Measurements from ENCODE around the gene CCDC157. TPM values are rescaled to one million over a fixed set of nuclear protein-coding genes. Genes with fewer than 3 reads are reported as not detected.
A peak's percentile ranks its signal among the peaks of the same experiment; 100 is the strongest.

Gene CCDC157
- total RNA-seq, 1 experiment from 2014 or later: 4.9 TPM

DNA sequence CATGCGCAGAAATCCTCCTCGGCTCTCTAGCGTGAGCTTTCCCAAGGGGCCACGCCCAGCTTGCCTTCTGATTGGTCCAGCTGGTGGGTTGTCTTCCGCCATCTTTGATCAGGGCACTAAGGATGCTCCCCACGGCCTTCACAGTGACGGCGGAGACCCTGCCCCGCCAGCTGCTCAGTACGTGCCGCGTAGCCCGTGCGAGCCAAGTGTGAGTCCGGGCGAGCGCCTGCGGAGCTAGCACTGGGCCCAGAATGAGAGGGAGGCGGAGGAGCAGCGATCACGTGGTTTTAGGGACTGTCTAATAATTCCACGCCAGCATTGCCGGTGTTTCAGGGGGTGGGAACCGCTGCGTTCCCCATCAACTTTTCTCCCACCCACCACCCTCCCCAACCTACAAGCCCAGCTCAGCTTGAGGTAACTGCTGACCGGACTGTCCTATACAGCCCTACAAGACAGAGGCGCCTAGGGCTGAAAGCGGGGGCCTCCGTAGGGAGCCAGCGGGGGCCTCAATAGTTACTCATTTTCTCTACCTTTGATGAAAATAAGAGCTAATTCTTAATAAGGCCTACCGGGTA lies 67.2 kb downstream of the CCDC157 start:
- CTCF ChIA-PET: interaction anchor here (0.6 to 4.3 kb wide), 13 partner anchors 11 to 136 kb away, joined by 3 to 29 read pairs (median 6); partner anchors contain the start of genes RNF215 and SEC14L2
- Mint-ChIP-seq H3K4me3 (ENCODE audit: unreplicated experiment) (peak overlapping the region; percentile 85), H3K4me1 (ENCODE audit: low read depth, unreplicated experiment) (peaks cover 35% of the 10 kb centered on the region), H3K36me3 (ENCODE audit: insufficient read depth, unreplicated experiment) (peaks cover 28% of the 10 kb centered on the region), H3K9me3 (ENCODE audit: unreplicated experiment) (no peaks in the 10 kb centered on the region), H3K27ac (ENCODE audit: unreplicated experiment) (peak overlapping the region; percentile 82), H3K27me3 (ENCODE audit: insufficient read depth, unreplicated experiment) (no peaks in the 10 kb centered on the region)
- peak; percentile 98 to 99 for DNase-seq
- no peaks in the 10 kb centered on the region for H3K9me3 ChIP-seq
- no TSS peak for BruUV-seq (replicated peaks)
- POLR2A ChIA-PET: interaction anchor here (0.5 to 2.1 kb wide), 11 partner anchors 10 to 1273 kb away, joined by 3 to 19 read pairs (median 6); partner anchors contain the start of genes CCDC157, PES1, RNF215 and SEC14L2
- peak overlapping the region; percentile 62 for H3K4me3 ChIP-seq (ENCODE audit: low read depth, low read length)
- peaks cover 41% of the 10 kb centered on the region for H3K4me1 ChIP-seq
- H3K27me3 ChIP-seq (replicated peaks; ENCODE audit: control insufficient read depth, insufficient read depth, low read length): no peaks in the 10 kb centered on the region
- H3K36me3 ChIP-seq (ENCODE audit: control insufficient read depth, insufficient read depth, low read length): peaks cover 1% of the 10 kb centered on the region; the same call in 1 of the 2 replicates
- intact Hi-C loops (cut with micrococcal nuclease; ENCODE audit: unreplicated experiment): loop anchor here (1.0 kb wide), 1 partner anchor 33 kb away; no protein-coding TSS in a partner anchor
- TF ChIP-seq, protein P1, sequence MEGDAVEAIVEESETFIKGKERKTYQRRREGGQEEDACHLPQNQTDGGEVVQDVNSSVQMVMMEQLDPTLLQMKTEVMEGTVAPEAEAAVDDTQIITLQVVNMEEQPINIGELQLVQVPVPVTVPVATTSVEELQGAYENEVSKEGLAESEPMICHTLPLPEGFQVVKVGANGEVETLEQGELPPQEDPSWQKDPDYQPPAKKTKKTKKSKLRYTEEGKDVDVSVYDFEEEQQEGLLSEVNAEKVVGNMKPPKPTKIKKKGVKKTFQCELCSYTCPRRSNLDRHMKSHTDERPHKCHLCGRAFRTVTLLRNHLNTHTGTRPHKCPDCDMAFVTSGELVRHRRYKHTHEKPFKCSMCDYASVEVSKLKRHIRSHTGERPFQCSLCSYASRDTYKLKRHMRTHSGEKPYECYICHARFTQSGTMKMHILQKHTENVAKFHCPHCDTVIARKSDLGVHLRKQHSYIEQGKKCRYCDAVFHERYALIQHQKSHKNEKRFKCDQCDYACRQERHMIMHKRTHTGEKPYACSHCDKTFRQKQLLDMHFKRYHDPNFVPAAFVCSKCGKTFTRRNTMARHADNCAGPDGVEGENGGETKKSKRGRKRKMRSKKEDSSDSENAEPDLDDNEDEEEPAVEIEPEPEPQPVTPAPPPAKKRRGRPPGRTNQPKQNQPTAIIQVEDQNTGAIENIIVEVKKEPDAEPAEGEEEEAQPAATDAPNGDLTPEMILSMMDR (IDR thresholded peaks at IDR 0.05; ENCODE audit: insufficient read depth in 1 of 2, low read depth in 1 of 2, low read length in 1 of 2, severe bottlenecking in 1 of 2, unreplicated experiment in 1 of 2): no peak

DNA sequence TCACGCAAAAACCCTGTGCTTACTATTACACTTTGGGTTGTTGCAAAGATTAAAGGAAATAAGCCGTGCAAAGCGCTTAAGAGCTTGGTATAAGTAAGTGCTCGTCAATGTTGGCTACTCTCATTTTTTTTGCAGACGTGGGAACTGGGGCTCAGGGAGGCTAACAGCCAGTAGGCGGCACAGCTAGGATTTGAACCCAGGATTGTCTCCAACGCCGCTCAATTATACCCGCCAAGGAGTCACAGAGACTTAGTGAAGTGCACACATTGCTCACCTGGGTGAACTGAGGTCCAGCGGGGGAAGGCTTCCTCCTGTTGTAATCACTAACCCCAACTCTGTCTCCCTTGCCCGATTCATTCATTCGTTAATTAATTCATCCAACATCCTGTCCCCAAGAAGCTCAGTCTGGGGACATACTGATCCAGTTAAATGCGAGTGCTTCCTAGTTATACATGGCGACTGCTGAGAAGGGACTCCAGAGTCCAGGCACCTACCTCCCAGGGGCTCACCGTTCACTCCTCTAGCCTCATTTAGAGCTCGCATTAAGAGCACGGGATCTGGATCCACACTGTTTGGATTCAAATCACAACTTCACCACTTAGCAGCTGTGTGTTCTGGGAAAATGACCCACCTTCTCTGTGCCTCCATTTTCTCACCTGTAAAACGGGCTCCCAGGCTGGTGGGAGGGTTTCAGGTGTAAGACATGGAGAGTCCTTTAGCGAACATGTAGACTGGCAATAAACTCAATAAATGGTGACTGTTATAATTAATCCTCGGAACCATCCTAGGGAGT lies 67.9 kb downstream of the CCDC157 start:
- POLR2A ChIA-PET: interaction anchor here (0.5 to 2.1 kb wide), 7 partner anchors 10 to 545 kb away, joined by 3 to 19 read pairs (median 6); partner anchors contain the start of genes CCDC157, RNF215, SEC14L2 and SF3A1
- H3K4me3 Mint-ChIP-seq (ENCODE audit: unreplicated experiment): peak overlapping the region; percentile 85
- H3K4me1 Mint-ChIP-seq (ENCODE audit: low read depth, unreplicated experiment): peaks cover 35% of the 10 kb centered on the region
- Histone ChIP-seq H3K4me3 (ENCODE audit: low read depth, low read length) (peak overlapping the region; percentile 62), H3K36me3 (ENCODE audit: control insufficient read depth, insufficient read depth, low read length) (peaks cover 1% of the 10 kb centered on the region; the same call in 1 of the 2 replicates), H3K4me1 (peaks cover 36% of the 10 kb centered on the region), H3K9me3 (no peaks in the 10 kb centered on the region), H3K27me3 (replicated peaks; ENCODE audit: control insufficient read depth, insufficient read depth, low read length) (no peaks in the 10 kb centered on the region)
- peaks cover 23% of the 10 kb centered on the region for H3K36me3 Mint-ChIP-seq (ENCODE audit: insufficient read depth, unreplicated experiment)
- no peaks in the 10 kb centered on the region for H3K27me3 Mint-ChIP-seq (ENCODE audit: insufficient read depth, unreplicated experiment)
- intact Hi-C loops (cut with micrococcal nuclease; ENCODE audit: unreplicated experiment): no loop called here
- H3K9me3 Mint-ChIP-seq (ENCODE audit: unreplicated experiment): no peaks in the 10 kb centered on the region
- no peak for DNase-seq
- H3K27ac Mint-ChIP-seq (ENCODE audit: unreplicated experiment): peak overlapping the region; percentile 82
- CTCF ChIA-PET: interaction anchor here (0.6 to 4.3 kb wide), 6 partner anchors 20 to 137 kb away, joined by 3 to 29 read pairs (median 12); partner anchors contain the start of genes RNF215 and SEC14L2
- BruUV-seq (replicated peaks): TSS peak; percentile 5
- TF ChIP-seq, protein P1 (IDR thresholded peaks at IDR 0.05; ENCODE audit: insufficient read depth in 1 of 2, low read depth in 1 of 2, low read length in 1 of 2, severe bottlenecking in 1 of 2, unreplicated experiment in 1 of 2): no peak

DNA sequence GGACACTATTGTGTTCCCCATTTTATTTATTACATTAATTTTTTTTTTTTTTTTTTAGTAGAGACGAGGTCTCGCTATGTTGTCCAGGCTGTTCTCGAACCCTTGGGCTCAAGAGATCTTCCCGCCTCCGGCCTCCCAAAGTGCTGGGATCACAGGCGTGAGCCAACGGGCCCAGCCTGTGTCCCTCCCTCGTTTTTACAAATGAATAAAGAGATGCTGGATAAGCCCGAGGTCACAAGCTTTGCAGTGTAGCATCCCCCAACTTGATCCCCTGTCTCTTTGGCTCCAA lies 68.5 kb downstream of the CCDC157 start:
- Mint-ChIP-seq H3K27me3 (ENCODE audit: insufficient read depth, unreplicated experiment) (no peaks in the 10 kb centered on the region), H3K4me1 (ENCODE audit: low read depth, unreplicated experiment) (peaks cover 32% of the 10 kb centered on the region), H3K9me3 (ENCODE audit: unreplicated experiment) (no peaks in the 10 kb centered on the region), H3K27ac (ENCODE audit: unreplicated experiment) (peak overlapping the region; percentile 82), H3K4me3 (ENCODE audit: unreplicated experiment) (peak overlapping the region; percentile 85), H3K36me3 (ENCODE audit: insufficient read depth, unreplicated experiment) (peaks cover 21% of the 10 kb centered on the region)
- Histone ChIP-seq H3K4me1 (peaks cover 32% of the 10 kb centered on the region), H3K4me3 (ENCODE audit: low read depth, low read length) (peak overlapping the region; percentile 62), H3K9me3 (no peaks in the 10 kb centered on the region), H3K36me3 (ENCODE audit: control insufficient read depth, insufficient read depth, low read length) (peaks cover 1% of the 10 kb centered on the region; the same call in 1 of the 2 replicates), H3K27me3 (replicated peaks; ENCODE audit: control insufficient read depth, insufficient read depth, low read length) (no peaks in the 10 kb centered on the region)
- ChIA-PET CTCF (interaction anchor here (2.3 to 4.3 kb wide), 2 partner anchors 28 to 38 kb away, joined by 18 to 29 read pairs; partner anchors contain the start of genes RNF215 and SEC14L2), POLR2A (no interaction called here)
- TF ChIP-seq, protein P1 (IDR thresholded peaks at IDR 0.05; ENCODE audit: insufficient read depth in 1 of 2, low read depth in 1 of 2, low read length in 1 of 2, severe bottlenecking in 1 of 2, unreplicated experiment in 1 of 2): no peak
- intact Hi-C loops (cut with micrococcal nuclease; ENCODE audit: unreplicated experiment): no loop called here
- no TSS peak for BruUV-seq (replicated peaks)
- DNase-seq: no peak

Measured in Caco-2 (cell line).